NCI-H774 (cell line): Measurements from ENCODE around the gene ABHD6.
A peak's percentile ranks its signal among the peaks of the same experiment; 100 is the strongest.
"Not testable (repeated sequence)": the region's sequence is repeated elsewhere in the genome, so short reads cannot be mapped to it uniquely, and the experiment has no call there.

ENCODE experiments used
- DNase-seq: peaks from one replicate; lab custom pipeline; 2025; lab: John Stamatoyannopoulos, UW

ABHD6 gene

DNA sequence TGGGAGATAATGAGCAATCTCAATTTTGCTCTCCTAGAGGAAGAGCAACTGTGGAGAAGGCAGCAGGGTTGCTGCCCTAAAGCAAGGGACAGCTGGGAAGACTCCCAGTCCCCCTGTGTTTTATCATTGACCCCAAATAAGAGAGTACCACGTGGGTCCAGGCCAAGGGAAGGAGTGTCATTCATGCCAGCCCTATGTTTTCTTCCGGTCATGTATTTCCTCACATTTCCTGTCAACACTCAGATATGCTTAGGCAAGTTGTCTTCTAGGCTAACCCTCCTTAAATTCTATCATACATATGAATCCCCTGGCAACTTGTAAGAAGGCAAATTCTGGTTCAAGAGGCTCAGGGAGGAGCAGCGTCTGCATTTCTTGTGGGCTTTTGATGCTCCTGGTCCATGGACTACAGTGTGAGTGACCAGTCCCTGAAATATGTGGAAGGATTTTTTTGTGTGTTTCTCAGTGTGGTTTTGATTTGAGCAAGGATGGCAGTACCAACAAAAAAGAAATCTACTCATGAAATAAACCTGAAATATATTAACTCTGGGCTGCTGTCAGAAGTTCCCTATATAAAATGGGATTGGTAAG lies 36.5 kb downstream of the ABHD6 start:
- DNase-seq = no peak

DNA sequence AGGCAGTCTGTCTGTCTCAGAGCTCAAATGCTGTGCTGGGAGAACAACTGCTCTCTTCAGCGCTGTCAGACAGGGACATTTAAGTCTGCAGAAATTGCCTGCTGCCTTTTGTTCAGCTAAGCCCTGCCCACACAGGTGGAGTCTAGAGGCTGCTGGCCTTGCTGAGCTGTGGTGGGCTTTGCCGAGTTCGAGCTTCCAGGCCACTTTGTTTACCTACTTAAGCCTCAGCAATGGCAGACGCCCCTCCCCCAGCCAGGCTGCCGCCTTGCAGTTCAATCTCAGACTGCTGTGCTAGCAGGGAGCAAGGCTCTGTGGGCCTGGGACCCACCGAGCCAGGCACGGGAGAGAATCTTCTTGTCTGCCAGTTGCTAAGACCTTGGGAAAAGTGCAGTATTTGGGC lies 43.5 kb downstream of the ABHD6 start:
- DNase-seq = no peak

DNA sequence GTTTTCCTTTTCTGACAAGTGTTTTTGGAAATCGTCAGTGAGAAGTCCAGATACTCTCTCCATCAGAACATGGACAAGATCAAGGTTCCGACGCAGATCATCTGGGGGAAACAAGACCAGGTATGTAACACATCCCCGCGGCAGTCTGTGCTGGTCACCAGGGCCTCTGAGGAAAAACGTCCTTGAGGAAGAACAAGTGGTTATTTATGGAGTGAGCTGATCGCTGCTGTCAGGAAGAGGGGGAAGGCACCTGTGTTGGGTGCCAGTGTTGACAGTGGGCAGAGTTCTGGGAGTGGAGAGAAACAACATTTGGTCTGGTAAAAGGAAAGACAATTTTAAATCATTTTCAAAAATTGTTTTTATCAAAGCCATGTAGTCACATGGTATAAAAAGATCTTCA lies 47.7 kb downstream of the ABHD6 start:
- DNase-seq = no peak

DNA sequence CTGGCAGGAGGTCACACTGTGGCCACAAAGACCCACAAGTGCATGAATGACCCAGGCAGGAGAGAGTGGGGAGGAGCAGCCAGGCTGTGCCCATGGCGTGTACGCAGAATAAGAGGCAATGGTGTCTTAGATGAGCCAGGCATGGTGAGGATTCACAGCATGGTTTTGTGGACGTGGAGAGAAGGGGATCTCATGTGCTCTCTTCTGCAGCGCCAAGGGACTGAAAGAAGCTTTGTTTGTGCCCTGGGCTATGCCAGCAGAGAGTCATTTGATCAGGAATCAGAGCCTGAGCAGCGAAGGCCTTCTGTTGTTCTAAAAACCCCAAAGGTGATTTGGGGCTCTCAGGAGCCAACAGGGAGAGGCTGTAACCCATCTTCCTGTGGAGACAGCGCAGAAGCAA lies 49.8 kb downstream of the ABHD6 start:
- no peak for DNase-seq

DNA sequence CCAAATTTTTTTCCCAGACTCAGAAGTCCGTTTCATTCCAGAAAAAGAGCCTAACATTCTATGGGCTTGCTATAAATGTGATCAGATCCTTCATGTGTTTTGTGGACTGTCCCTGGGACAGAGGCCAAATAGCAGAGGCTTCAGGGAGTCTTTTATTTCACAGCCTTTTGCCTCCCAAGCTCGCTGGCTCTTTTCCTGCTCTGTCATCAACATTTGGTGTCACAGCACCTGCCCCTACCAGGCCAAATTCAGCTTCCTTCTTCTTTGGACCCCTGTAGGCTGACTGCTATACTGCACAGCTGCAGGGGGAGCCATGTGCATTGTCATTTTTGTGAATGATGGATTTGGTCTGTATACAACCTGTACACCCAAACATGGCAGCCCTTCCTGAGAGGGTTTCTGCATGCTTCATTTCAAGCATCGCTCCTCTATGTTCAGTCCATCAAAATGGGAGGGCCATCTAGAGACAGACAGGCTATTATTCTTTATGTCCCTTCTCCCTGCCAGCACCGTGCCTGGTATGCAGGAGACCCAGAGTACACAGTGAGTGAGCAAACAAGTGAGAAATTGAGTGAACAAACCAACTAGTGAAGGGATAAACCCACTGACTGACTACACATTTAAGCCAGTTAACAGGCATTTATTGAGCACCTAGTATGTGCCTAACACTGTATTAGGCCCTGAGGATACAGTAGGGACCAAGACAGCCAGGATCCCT lies 50.6 kb downstream of the ABHD6 start:
- no peak for DNase-seq

DNA sequence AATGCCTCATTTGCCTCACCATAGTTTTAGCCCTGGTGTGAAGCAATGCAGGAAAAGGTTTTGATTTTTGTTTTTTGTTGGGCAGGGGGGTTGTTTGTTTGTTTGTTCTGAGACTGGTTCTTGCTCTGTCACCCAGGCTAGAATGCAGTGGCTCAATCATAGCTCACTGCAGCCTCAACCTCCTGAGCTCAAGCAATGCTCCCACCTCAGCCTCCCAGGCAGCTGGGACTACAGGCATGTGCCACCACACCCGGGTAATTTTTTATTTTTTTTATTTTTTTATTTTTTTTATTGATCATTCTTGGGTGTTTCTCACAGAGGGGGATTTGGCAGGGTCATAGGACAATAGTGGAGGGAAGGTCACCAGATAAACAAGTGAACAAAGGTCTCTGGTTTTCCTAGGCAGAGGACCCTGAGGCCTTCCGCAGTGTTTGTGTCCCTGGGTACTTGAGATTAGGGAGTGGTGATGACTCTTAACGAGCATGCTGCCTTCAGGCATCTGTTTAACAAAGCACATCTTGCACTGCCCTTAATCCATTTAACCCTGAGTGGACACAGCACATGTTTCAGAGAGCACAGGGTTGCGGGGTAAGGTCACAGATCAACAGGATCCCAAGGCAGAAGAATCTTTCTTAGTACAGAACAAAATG lies 51.5 kb downstream of the ABHD6 start:
- not testable (repeated sequence) for DNase-seq

DNA sequence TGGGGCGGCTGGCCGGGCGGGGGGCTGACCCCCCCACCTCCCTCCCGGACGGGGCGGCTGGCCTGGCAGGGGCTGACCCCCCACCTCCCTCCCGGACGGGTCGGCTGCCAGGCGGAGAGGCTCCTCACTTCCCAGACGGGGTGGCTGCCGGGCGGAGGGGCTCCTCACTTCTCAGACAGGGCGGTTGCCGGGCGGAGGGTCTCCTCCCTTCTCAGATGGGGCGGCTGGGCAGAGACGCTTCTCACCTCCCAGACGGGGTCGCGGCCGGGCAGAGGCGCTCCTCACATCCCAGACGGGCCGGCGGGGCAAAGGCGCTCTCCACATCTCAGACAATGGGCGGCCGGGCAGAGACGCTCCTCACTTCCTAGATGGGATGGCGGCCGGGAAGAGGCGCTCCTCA lies 52.9 kb downstream of the ABHD6 start:
- not testable (repeated sequence) for DNase-seq

DNA sequence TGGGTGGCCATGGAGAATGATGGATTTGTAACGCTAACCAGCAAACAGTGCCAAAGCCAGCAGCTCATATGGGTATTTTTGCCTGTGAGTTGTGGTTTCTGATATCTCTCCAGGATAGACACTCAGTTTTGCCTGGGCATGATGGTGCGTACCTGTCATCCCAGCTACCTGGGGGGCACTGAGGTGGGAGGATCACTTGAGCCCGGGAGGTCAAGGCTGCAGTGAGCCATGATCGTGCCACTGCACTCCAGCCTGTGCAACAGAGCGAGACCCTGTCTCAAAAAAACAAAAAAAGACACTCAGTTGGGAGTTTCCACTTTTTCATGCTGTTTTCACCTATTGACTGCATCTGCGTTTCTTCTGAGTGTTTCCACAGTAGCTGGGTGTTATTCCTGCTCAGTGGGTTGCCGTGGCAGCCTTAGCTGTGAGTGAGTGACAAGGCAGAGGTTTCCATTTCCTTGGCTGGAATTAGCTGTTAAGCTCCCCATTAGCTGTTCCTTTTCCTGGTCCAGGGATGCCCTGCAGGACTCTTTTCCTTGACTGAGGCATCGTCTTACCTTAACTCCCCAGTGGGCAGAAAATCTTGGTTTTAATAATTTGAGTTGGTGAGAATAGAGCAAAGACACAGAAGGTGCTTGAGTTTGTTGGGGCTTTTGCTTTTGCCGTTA lies 54.2 kb downstream of the ABHD6 start:
- DNase-seq = no peak

DNA sequence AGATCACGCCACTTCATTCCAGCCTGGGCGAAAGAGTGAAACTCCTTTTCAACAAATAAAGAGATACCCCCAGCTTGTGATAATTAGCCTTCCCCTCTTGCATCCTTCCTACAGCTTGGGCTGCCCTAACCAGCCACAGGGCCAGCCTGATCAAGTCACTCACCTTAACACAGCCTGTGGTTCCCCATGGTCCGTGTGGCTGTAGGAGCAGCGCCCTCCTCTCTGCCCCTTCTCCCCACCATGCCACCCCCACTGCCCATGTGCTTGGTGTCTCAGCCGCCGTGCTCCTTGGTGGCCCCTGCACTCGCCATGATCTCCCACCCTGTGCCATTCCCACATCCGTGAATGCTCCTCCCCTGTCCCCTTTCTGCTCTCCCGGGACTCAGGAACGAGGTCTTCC lies 55.3 kb downstream of the ABHD6 start:
- DNase-seq = no peak

DNA sequence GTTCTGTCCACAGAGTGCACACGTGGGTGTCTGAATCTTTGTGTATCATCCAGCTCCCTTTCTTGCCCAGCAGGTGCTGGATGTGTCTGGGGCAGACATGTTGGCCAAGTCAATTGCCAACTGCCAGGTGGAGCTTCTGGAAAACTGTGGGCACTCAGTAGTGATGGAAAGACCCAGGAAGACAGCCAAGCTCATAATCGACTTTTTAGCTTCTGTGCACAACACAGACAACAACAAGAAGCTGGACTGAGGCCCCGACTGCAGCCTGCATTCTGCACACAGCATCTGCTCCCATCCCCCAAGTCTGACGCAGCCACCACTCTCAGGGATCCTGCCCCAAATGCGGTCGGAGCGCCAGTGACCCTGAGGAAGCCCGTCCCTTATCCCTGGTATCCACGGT lies 55.9 kb downstream of the ABHD6 start:
- DNase-seq = no peak

DNA sequence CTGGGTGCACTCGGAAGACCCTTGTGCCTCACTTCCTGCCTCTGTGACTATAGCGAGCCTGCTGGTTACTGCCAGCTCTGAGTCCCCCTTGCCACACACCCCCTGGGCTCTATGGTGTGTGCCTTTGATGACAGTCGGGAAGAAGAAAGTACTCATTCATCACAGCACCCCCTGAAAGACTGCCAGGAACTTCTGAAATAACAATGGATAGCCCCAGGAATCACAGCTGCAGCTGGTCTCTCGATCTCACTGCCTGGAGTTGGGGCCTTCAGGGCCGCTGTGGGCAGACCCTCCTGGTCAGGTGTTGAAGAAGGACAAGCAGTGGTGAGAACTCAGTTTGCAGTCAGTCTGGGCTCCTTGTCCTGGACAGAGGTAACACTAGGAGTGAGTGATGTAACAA lies 58.7 kb downstream of the ABHD6 start:
- no peak for DNase-seq

DNA sequence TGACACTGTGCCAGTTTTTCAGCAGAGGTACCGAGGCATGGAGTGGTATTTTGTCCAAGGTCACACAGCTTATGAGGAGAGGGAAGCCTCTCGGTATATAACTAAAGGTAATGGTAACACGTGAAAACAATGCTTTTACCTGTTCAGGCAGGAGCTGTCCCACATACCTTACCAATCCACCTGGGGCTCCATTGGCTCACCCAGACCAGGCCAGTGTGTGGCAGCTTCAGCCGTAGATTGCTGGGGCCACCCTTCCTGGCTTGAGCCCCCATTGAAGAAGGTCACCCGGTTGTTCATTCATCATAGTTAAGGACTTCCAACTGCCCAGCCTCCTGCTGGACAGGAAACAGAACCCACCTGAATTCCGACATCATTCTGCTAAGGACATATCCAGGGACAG lies 59.3 kb downstream of the ABHD6 start:
- DNase-seq = no peak

DNA sequence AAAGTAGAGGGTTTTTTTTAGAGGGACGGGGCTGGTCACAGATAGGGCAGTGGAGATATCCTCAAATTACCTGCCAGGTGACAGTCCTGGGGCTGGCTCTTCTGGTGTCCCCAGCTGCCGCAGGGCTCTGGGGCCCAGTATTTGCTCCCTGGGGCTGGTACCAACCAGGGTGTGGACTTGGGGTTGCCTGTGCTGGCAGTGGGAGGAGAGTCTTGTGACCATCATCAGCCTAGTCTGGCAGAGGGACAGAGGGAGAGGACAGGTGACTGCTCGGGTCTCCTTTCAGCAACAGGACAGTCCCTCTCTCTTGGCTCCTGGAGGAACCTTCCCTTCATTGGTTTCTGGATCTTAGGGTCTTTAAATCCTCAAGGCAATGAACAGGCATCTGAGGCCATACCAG lies 60.6 kb downstream of the ABHD6 start:
- DNase-seq = no peak

DNA sequence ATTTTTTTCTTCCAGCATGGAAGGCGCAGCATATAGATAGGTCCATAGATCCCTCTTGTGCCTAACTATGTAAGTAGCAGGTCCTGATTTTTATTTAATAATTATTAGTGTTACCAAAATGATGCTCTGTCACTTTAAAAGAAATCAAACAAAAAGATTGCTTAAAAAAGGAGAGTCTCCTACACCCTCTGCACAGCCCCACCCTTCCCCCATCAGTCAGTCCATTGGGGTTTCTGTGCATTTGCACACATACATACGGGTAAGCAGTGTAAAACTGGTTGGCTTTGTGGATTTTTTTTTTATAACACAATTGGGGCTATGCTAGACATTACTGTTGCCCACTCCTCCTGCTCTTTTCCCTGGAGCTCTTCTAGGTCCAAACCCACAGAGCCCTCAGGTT lies 61.5 kb downstream of the ABHD6 start:
- DNase-seq = no peak

DNA sequence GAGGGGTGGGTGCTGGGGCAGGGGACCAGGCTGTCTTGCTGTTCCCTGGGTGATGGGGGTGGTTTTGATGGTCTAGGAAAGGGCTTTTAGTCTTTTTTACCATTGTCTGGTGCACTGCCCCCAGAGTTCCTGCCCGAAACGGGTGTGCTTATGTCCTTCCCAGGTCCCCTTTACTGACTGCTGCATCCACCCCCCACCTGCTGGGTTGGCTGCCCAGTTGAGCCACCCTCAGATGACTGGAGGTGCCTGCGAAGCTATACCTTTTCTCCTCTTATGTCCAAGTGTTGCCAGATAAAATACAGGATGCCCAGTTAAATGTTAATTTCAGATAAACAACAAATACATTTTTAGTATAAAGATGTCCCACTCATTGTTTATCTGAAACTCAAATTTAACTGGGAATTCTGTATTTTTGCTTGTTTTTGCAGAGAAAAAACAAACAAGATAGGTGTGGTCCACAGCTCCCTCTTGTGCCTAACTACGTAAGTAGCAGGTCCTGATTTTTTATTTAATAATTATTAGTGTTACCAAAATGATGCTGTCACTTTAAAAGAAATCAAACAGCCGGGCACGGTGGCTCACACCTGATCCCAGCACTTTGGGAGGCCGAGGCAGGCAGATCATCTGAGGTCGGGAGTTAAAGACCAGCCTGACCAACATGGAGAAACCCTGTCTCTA lies 62.4 kb downstream of the ABHD6 start:
- no peak for DNase-seq

DNA sequence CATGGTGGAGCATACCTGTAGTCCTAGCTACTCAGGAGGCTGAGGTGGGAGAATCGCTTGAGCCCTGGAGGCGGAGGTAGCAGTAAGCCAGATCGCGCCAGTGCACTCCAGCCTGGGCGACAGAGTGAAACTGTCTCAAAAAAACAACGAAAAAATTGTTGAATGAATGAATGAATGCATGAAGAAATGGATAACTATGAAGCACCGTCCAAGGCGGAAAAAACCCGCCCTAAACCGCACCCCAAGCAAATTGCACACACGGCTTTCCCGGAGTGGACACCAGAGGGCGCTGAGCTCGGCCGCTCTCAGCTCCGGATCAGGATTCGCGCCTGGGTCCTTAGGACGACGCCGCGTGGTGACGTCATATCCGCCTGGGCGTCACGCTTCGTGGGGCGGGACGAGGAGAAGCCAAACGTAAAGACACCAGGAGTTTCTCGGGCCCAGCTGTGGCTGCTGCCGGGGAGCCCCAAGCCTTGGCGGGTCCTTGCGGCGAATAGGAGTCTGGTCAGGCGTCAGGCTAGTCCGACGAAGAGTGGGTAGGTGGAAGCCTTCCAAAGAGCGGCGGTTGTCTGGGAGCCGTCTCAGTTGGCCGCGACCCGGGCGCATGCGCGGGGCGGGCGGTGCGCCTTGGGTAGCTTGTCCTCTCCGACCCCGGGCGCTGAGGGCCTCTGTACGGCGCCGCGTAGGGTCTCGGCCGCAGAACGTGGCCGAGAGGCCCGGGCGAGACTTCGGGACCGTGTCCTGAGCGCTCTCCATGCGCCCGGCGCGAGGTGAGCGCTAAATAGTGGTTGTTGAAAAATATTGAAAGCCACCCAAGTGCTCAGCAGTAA lies 68.5 kb downstream of the ABHD6 start, which contains the start of the genes HTD2 and RPP14:
Gene HTD2, plus strand, starts transcription at position 639 of the 830 bp plus-strand sequence. CDS start 11,094 bp downstream, outside the sequence.
Gene RPP14, plus strand, starts transcription at position 364 of the 830 bp plus-strand sequence. CDS start 4,085 bp downstream, outside the sequence.
- peak; percentile 82 for DNase-seq

DNA sequence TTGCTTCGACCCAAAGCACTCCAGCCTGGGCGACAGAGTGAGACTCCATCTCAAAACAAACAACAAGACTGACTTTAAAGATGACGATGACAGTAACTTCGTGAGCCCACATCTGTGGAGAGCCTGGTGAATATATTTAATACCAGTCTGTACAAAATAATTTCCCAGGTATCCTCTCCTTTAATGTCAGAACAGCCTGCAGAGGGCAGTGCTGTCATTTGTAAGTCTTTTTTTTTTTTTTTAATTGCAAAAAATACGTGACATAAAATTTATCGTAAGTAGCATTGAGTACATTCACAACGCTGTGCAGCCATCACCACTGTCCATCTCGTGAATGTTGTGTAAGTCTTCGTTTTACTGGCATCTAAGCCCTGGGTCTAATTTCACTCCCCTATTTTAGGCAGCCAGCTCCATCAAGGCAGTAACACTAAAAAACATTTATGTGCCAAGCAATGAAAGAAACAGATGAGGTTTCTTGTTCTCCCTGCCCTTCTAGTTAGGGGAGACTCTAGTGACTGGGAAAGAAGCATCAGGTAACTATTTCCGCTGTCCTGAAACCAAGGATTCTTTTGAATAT lies 70.1 kb downstream of the ABHD6 start:
- no peak for DNase-seq

DNA sequence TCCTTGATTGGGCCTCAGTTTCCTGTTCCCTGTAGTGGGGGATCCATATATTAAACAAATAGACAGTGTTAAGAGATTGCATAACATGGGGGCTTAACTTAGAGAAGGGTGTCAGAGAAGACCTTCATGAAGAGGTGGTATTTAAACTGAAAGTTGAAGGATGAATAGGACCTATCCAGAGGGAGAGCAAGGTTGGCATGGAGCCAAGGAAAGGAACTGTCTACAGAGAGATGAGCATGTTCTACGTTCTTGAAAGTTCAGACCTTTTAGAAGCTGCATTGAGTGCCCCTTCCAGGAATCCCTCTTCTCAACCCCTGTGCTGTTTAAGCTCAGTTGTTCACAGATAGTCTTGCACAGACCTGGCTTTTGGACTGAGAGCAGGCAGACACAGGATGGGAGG lies 71.1 kb downstream of the ABHD6 start:
- DNase-seq = no peak

DNA sequence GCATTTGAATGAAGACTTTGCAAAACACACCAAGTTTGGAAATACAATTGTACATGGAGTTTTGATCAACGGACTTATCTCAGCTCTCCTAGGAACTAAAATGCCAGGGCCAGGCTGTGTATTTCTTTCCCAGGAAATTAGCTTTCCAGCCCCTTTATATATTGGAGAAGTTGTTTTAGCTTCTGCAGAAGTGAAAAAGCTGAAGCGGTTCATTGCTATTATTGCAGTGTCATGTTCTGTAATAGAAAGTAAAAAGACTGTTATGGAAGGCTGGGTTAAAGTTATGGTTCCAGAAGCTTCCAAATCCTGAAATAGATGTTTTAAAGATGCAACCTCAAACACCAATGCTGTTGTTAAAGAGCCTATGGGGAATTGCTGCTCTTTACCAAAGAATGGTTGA lies 80.2 kb downstream of the ABHD6 start:
- no peak for DNase-seq

DNA sequence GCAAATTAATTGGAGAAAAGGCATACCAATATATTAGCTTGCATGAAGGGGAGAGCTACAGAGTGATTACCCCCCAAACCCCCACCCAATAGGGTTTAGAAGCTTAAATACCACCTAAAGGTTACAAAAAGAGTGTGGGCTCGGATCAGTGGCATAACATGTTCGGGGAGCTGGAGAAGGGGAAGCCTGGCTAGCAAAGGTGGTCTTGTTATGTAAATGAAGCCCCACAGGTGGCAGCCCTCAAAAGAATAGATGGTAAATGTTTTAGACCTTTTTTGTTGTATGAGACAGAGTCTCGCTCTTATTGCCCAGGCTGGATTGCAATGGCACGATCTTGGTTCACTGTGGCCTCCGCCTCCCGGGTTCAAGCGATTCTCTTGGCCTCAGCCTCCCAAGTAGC lies 84.2 kb downstream of the ABHD6 start:
- DNase-seq = no peak

DNA sequence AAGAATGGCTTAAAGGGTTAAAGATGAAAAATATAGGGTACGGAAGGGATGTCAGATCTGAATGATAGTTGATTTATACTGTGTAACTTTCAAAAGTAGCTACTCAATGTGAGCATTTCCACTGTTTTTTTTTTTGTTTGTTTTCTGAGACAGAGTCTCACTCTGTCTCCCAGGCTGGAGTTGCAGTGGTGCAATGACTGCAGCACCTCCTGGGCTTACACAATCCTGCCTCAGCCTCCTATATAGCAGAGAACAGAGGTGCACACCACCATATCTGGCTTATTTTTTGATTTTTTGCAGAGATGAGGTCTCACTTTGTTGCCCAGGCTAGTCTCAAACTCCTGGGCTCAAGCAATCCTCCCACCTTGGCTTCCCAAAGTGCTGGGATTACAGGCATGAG lies 85.2 kb downstream of the ABHD6 start:
- no peak for DNase-seq
